Naive thymus-derived CD4-positive, alpha-beta T cell (primary cell): ENCODE data around the gene SPTBN2. TPM values are rescaled to one million over a fixed set of nuclear protein-coding genes. Genes with fewer than 3 reads are reported as not detected.

ENCODE experiments used
- ATAC-seq: fragments of 150-1000 bp; cut with Tn5 transposase; 2 replicates; pipeline ENCODE4 v1.10.0; 2021; ENCODE audit warnings: mild to moderate bottlenecking, moderate library complexity
- CTCF ChIA-PET: fragments of 350-600 bp; sonication (Branson Sonifier 250); formaldehyde crosslinking; loops from one replicate; lab custom pipeline; 2021; ENCODE audit warnings: antibody characterized with exemption; lab: Charles Lee
- POLR2A ChIA-PET: fragments of 350-600 bp; sonication (Branson Sonifier 250); formaldehyde crosslinking; loops from one replicate; lab custom pipeline; 2021; ENCODE audit warnings: antibody characterized with exemption, inconsistent platforms; lab: Charles Lee
- DNase-seq, 9 donors: peaks; one replicate each; pipeline versions ENCODE4 v3.0.0 to v3.0.0-alpha.2; 2020 to 2022; ENCODE audit warnings: mixed read lengths in 1 of 9
- H3K27ac ChIP-seq: one replicate; pipeline ENCODE4 v1.7.0; 2013; ENCODE audit warnings: mild to moderate bottlenecking, low read depth, low read length, moderate library complexity
- H3K27me3 ChIP-seq, 2 donors: one replicate each; pipeline ENCODE4 v1.7.0; 2013; ENCODE audit warnings: low read length in 2 of 2, mild to moderate bottlenecking in 2 of 2, moderate library complexity in 2 of 2; ENCODE audit not compliant: control insufficient read depth in 2 of 2, insufficient read depth in 2 of 2
- H3K36me3 ChIP-seq, 3 experiments: 1 replicate in 2 of 3; 2 replicates in 1 of 3; pipeline ENCODE4 v1.7.0; 2013; ENCODE audit warnings: low read length in 3 of 3, mild to moderate bottlenecking in 3 of 3, moderate library complexity in 1 of 3; ENCODE audit not compliant: insufficient read depth in 3 of 3, control insufficient read depth in 2 of 3
- H3K4me1 ChIP-seq, 2 donors: one replicate each; pipeline ENCODE4 v1.7.0; 2013; ENCODE audit warnings: low read length in 2 of 2, mild to moderate bottlenecking in 2 of 2, moderate library complexity in 1 of 2; ENCODE audit not compliant: control insufficient read depth in 2 of 2, insufficient read depth in 2 of 2
- H3K4me3 ChIP-seq: 2 replicates; pipeline ENCODE4 v1.7.0; 2013; ENCODE audit warnings: mild to moderate bottlenecking, low read length
- H3K9me3 ChIP-seq, 3 experiments: 1 replicate in 2 of 3; 2 replicates in 1 of 3; pipeline ENCODE4 v1.7.0; 2013; ENCODE audit warnings: low read length in 3 of 3; ENCODE audit not compliant: control insufficient read depth in 2 of 3
- H3K27ac Mint-ChIP-seq, 9 donors: one replicate each; pipeline ENCODE4 v1.8.0; 2020 to 2022; ENCODE audit warnings: mixed read lengths in 9 of 9, mild to moderate bottlenecking in 8 of 9, moderate library complexity in 5 of 9, inconsistent platforms in 2 of 9
- H3K27me3 Mint-ChIP-seq, 5 donors: one replicate each; pipeline ENCODE4 v1.8.0; 2021 to 2022; ENCODE audit warnings: mixed read lengths in 5 of 5, mild to moderate bottlenecking in 1 of 5
- H3K36me3 Mint-ChIP-seq, 5 donors: one replicate each; pipeline ENCODE4 v1.8.0; 2020 to 2022; ENCODE audit warnings: mixed read lengths in 5 of 5, mild to moderate bottlenecking in 3 of 5, inconsistent platforms in 1 of 5
- H3K4me1 Mint-ChIP-seq, 7 donors: one replicate each; pipeline ENCODE4 v1.8.0; 2020 to 2022; ENCODE audit warnings: mixed read lengths in 7 of 7, mild to moderate bottlenecking in 3 of 7, inconsistent platforms in 1 of 7
- H3K4me3 Mint-ChIP-seq, 10 donors: one replicate each; pipeline ENCODE4 v1.8.0; 2020 to 2022; ENCODE audit warnings: mild to moderate bottlenecking in 10 of 10, mixed read lengths in 10 of 10, moderate library complexity in 6 of 10, inconsistent platforms in 2 of 10
- H3K9me3 Mint-ChIP-seq, 11 donors: one replicate each; pipeline ENCODE4 v1.8.0; 2020 to 2022; ENCODE audit warnings: mixed read lengths in 11 of 11, mild to moderate bottlenecking in 4 of 11, inconsistent platforms in 1 of 11, moderate library complexity in 1 of 11
- intact Hi-C, 2 donors: fragments of 100-400 bp; cut with micrococcal nuclease; formaldehyde crosslinking; loops; one replicate each; pipeline ENCODE4 v1.15.1; 2023
- polyA plus RNA-seq, 2 donors: library from polyadenylated mRNA; unstranded; fragments of 300-500 nt; fragmentation: Illumina TruSeq; gene quantifications; one replicate each; pipeline ENCODE4 v1.2.3, GENCODE V29; 2021
- total RNA-seq, 6 experiments: library from RNA in 5 of 6; stranded (reverse) in 5 of 6; gene quantifications; 1 replicate in 5 of 6; 2 replicates in 1 of 6; pipeline ENCODE4 v1.2.3 and lab custom pipeline; 2021 to 2026

The SPTBN2 gene
- total and polyA plus RNA-seq, 7 experiments from 2014 or later: 0.02 to 0.98 (median 0.13) TPM; not detected in 3

DNA sequence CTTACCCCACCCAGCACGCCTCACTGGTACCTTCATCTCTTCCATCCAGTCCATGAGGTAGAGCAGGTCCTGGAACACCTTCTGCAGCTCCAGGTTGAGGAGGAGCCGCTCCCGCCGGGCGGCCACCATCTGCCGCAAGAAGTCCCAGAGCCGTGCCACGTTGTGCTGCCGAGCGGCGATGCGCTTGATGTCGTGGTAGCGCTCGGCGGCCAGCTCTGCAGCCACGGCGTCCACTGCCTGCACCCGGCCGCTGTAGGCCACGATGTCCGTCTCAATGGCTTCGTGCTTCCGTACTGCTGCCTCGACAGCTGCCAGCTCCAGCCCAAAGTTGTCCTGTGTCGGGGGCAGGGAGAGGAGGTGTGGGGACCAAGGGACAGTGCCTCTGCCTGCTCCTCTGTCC is 21.5 kb downstream of the SPTBN2 start:
- Histone ChIP-seq H3K27ac (no peak overlapping the region), H3K4me3 (no peak overlapping the region), H3K9me3 (no peaks in the 10 kb centered on the region), H3K4me1 (no peaks in the 10 kb centered on the region), H3K36me3 (no peaks in the 10 kb centered on the region), H3K27me3 (no peaks in the 10 kb centered on the region)
- ChIA-PET POLR2A (no interaction called here), CTCF (no interaction called here)
- no peaks in the 10 kb centered on the region for H3K27me3 Mint-ChIP-seq
- H3K4me3 Mint-ChIP-seq: no peak overlapping the region
- no peak for ATAC-seq
- H3K36me3 Mint-ChIP-seq: no peaks in the 10 kb centered on the region
- peaks cover 0 to 4% (median 0%) of the 10 kb centered on the region in 7 donors for H3K4me1 Mint-ChIP-seq
- H3K9me3 Mint-ChIP-seq: no peaks in the 10 kb centered on the region
- intact Hi-C loops: no loop called here
- no peak overlapping the region for H3K27ac Mint-ChIP-seq
- no peak for DNase-seq

DNA sequence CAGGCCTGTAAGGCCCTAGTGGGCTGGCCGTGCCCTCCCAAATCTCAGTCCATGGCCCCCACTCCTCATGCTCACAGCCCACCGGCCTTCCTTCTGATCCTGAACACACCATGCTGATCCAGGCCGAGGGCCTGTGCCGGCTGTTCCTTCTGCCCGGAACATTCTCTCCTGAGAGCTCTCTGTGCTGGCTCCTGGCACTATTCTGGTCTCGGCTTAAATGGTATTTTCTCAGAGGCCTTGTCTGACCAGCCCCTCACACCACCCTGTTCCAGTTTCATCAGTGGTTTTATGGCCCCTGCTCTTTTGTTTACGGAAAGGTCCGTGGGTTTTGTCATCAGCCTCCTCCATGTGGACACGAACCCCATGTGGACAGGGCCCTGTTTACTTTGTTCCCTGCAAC is 22.0 kb downstream of the SPTBN2 start:
- Histone ChIP-seq H3K4me3 (no peak overlapping the region), H3K27ac (no peak overlapping the region), H3K9me3 (no peaks in the 10 kb centered on the region), H3K4me1 (no peaks in the 10 kb centered on the region), H3K27me3 (no peaks in the 10 kb centered on the region), H3K36me3 (no peaks in the 10 kb centered on the region)
- Mint-ChIP-seq H3K4me1 (peaks cover 0 to 4% (median 0%) of the 10 kb centered on the region in 7 donors), H3K27ac (no peak overlapping the region), H3K9me3 (no peaks in the 10 kb centered on the region), H3K27me3 (no peaks in the 10 kb centered on the region), H3K4me3 (no peak overlapping the region), H3K36me3 (no peaks in the 10 kb centered on the region)
- POLR2A ChIA-PET: no interaction called here
- ATAC-seq (no peak), DNase-seq (no peak)
- intact Hi-C loops: no loop called here
- CTCF ChIA-PET: no interaction called here

- Histone ChIP-seq H3K36me3 (no peaks in the 10 kb centered on the region), H3K4me1 (no peaks in the 10 kb centered on the region), H3K27ac (no peak overlapping the region), H3K4me3 (no peak overlapping the region), H3K27me3 (no peaks in the 10 kb centered on the region), H3K9me3 (no peaks in the 10 kb centered on the region)
- H3K27ac Mint-ChIP-seq: no peak overlapping the region
- POLR2A ChIA-PET: no interaction called here
- DNase-seq (no peak), ATAC-seq (no peak)
- H3K4me1 Mint-ChIP-seq: peaks cover 0 to 7% (median 0%) of the 10 kb centered on the region in 7 donors
- no peaks in the 10 kb centered on the region for H3K27me3 Mint-ChIP-seq
- peaks cover 0 to 2% (median 0%) of the 10 kb centered on the region in 11 donors for H3K9me3 Mint-ChIP-seq
- H3K4me3 Mint-ChIP-seq: no peak overlapping the region
- CTCF ChIA-PET: no interaction called here
- H3K36me3 Mint-ChIP-seq: no peaks in the 10 kb centered on the region
- intact Hi-C loops: no loop called here
Observed at GRCh38 chr11:66705587-66706335, 23.3 kb downstream of the SPTBN2 start.

- Histone ChIP-seq H3K27me3 (no peaks in the 10 kb centered on the region), H3K4me3 (no peak overlapping the region), H3K4me1 (no peaks in the 10 kb centered on the region), H3K27ac (no peak overlapping the region), H3K9me3 (no peaks in the 10 kb centered on the region), H3K36me3 (no peaks in the 10 kb centered on the region)
- ChIA-PET CTCF (no interaction called here), POLR2A (no interaction called here)
- no peak overlapping the region for H3K27ac Mint-ChIP-seq
- H3K9me3 Mint-ChIP-seq: peaks cover 0 to 2% (median 0%) of the 10 kb centered on the region in 11 donors
- no peak overlapping the region for H3K4me3 Mint-ChIP-seq
- intact Hi-C loops: no loop called here
- ATAC-seq (no peak), DNase-seq (no peak)
- H3K4me1 Mint-ChIP-seq: peaks cover 0 to 7% (median 0%) of the 10 kb centered on the region in 7 donors
- H3K36me3 Mint-ChIP-seq: peaks cover 0 to 2% (median 0%) of the 10 kb centered on the region in 5 donors
- H3K27me3 Mint-ChIP-seq: no peaks in the 10 kb centered on the region
Observed at GRCh38 chr11:66704659-66705360, 24.2 kb downstream of the SPTBN2 start.

GRCh38 chr11:66701432-66702240 is 27.4 kb downstream of the SPTBN2 start:
- peaks cover 0 to 2% (median 0%) of the 10 kb centered on the region in 11 donors for H3K9me3 Mint-ChIP-seq
- peaks cover 0 to 3% (median 0%) of the 10 kb centered on the region in 3 experiments for H3K9me3 ChIP-seq
- no peaks in the 10 kb centered on the region for H3K4me1 ChIP-seq
- no peaks in the 10 kb centered on the region for H3K27me3 ChIP-seq
- no peak for ATAC-seq
- H3K27ac Mint-ChIP-seq: peak overlapping the region in 1 of 9 donors; percentile 62
- intact Hi-C loops: no loop called here
- peaks cover 0 to 4% (median 0%) of the 10 kb centered on the region in 5 donors for H3K36me3 Mint-ChIP-seq
- no peak overlapping the region for H3K4me3 ChIP-seq
- no peak overlapping the region for H3K27ac ChIP-seq
- no peak overlapping the region for H3K4me3 Mint-ChIP-seq
- no peak for DNase-seq
- H3K27me3 Mint-ChIP-seq: peaks cover 0 to 4% (median 0%) of the 10 kb centered on the region in 5 donors
- ChIA-PET CTCF (no interaction called here), POLR2A (interaction anchor here (0.6 kb wide), 1 partner anchor 1923 kb away, joined by 3 read pairs; no protein-coding TSS in a partner anchor)
- peaks cover 0 to 7% (median 0%) of the 10 kb centered on the region in 7 donors for H3K4me1 Mint-ChIP-seq
- H3K36me3 ChIP-seq: no peaks in the 10 kb centered on the region

DNA sequence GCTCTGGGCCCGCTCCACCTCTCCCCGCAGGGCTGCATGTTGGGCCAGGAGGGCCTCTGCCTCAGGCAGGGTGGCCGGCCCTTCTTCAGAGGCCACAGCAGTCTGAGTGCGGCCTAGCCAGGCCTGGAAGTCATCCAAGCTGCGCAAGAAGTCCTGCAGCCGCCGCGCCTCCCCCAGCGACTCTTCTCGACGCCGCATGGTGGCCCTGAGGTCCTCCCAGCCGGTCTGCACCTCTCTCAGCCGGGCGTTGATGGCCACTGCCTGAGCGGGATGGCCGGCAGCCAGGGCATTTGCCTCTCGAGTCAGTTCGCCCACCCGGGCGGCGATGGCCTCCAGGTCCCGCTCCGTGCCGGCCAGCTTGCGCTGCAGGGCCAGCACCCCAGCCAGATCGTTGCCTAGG is 28.3 kb downstream of the SPTBN2 start:
- Mint-ChIP-seq H3K4me3 (no peak overlapping the region), H3K9me3 (peaks cover 0 to 2% (median 0%) of the 10 kb centered on the region in 11 donors), H3K4me1 (peaks cover 0 to 7% (median 0%) of the 10 kb centered on the region in 7 donors), H3K36me3 (peaks cover 0 to 4% (median 0%) of the 10 kb centered on the region in 5 donors), H3K27me3 (peaks cover 0 to 4% (median 0%) of the 10 kb centered on the region in 5 donors), H3K27ac (no peak overlapping the region)
- ChIA-PET CTCF (no interaction called here), POLR2A (no interaction called here)
- no peaks in the 10 kb centered on the region for H3K27me3 ChIP-seq
- no peak overlapping the region for H3K4me3 ChIP-seq
- no peak for DNase-seq
- intact Hi-C loops: no loop called here
- ATAC-seq: no peak
- no peaks in the 10 kb centered on the region for H3K4me1 ChIP-seq
- H3K36me3 ChIP-seq: no peaks in the 10 kb centered on the region
- H3K9me3 ChIP-seq: peaks cover 0 to 3% (median 0%) of the 10 kb centered on the region in 3 experiments
- no peak overlapping the region for H3K27ac ChIP-seq
